Measurements from ENCODE around the gene FAM221B.

GRCh38 chr9:35767458-35767857 lies 61.1 kb downstream of the FAM221B start:
- TF ChIP-seq POLR2A (IDR thresholded peaks at IDR 0.05) (no peak), CTCF (IDR thresholded peaks at IDR 0.05 in 4 of 5, conservative IDR thresholded peaks at IDR 0.05 in 1 of 5) (no peak)
